NCI-H82 treated with DMSO at 0.1 percent for 48 hours (cell line): ENCODE measurements around the gene C12orf75.
A peak's percentile ranks its signal among the peaks of the same experiment; 100 is the strongest.
"Not testable (repeated sequence)": the region's sequence is repeated elsewhere in the genome, so short reads cannot be mapped to it uniquely, and the experiment has no call there.

ENCODE experiments used
- DNase-seq: peaks from one replicate; lab custom pipeline; 2025; ENCODE audit not compliant: unreplicated experiment; lab: John Stamatoyannopoulos, UW

The C12orf75 gene

GRCh38 chr12:105368047-105368646, 37.7 kb downstream of the C12orf75 start:
- no peak for DNase-seq

GRCh38 chr12:105369014-105369413, 38.5 kb downstream of the C12orf75 start:
- DNase-seq, result no peak

GRCh38 chr12:105374303-105374702, 43.8 kb downstream of the C12orf75 start:
- no peak for DNase-seq

- no peak for DNase-seq
Measured at GRCh38 chr12:105377077-105377476, 46.6 kb downstream of the C12orf75 start.

- no peak for DNase-seq
Measured at GRCh38 chr12:105378911-105379310, 48.4 kb downstream of the C12orf75 start.

- peak; percentile 50 for DNase-seq
Measured at GRCh38 chr12:105382771-105383622, 52.5 kb downstream of the C12orf75 start.

- no peak for DNase-seq
Measured at GRCh38 chr12:105384220-105384619, 53.7 kb downstream of the C12orf75 start.

- no peak for DNase-seq
Measured at GRCh38 chr12:105384916-105385535, 54.5 kb downstream of the C12orf75 start.

- DNase-seq, result no peak
Measured at GRCh38 chr12:105386431-105386830, 55.9 kb downstream of the C12orf75 start.

- DNase-seq, result no peak
Measured at GRCh38 chr12:105391231-105391630, 60.7 kb downstream of the C12orf75 start.

GRCh38 chr12:105393587-105393986, 63.1 kb downstream of the C12orf75 start:
- no peak for DNase-seq

GRCh38 chr12:105396024-105396423, 65.5 kb downstream of the C12orf75 start:
- no peak for DNase-seq

GRCh38 chr12:105396983-105397382, 66.5 kb downstream of the C12orf75 start:
- DNase-seq, result no peak

- DNase-seq, result no peak
Measured at GRCh38 chr12:105398930-105399329, 68.4 kb downstream of the C12orf75 start.

- no peak for DNase-seq
Measured at GRCh38 chr12:105399428-105400081, 69.1 kb downstream of the C12orf75 start.

GRCh38 chr12:105400227-105400626, 69.7 kb downstream of the C12orf75 start:
- DNase-seq, result no peak

- DNase-seq, result no peak
Measured at GRCh38 chr12:105401198-105401597, 70.7 kb downstream of the C12orf75 start.

- DNase-seq, result peak; percentile 18
Measured at GRCh38 chr12:105402366-105402765, 71.9 kb downstream of the C12orf75 start.

GRCh38 chr12:105403095-105403494, 72.6 kb downstream of the C12orf75 start:
- no peak for DNase-seq

GRCh38 chr12:105404134-105404533, 73.6 kb downstream of the C12orf75 start:
- DNase-seq, result not testable (repeated sequence)

- DNase-seq, result no peak
Measured at GRCh38 chr12:105406497-105406896, 76.0 kb downstream of the C12orf75 start.
